ENCODE measurements around the gene MTM1. TPM values are rescaled to one million over a fixed set of nuclear protein-coding genes. Genes with fewer than 3 reads are reported as not detected.

Gene MTM1
- total RNA-seq = 6.6 and 12.4 TPM in 2 replicates

GRCh38 chrX:150568320-150569154, at the start of gene MTM1:
Gene MTM1, plus strand, starts transcription at chrX:150568621. Its CDS starts 23,994 bp downstream, at chrX:150592615.
- Histone ChIP-seq H3K27me3 (ENCODE audit: control insufficient read depth, insufficient read depth, low read length) (no peaks in the 10 kb centered on the region), H3K36me3 (ENCODE audit: control insufficient read depth, insufficient read depth, low read length) (no peaks in the 10 kb centered on the region), H3K4me3 (ENCODE audit: low read depth, low read length) (peak within 1 kb of the TSS; percentile 85)
- no peak for TF ChIP-seq CTCF (IDR thresholded peaks at IDR 0.05; ENCODE audit: insufficient read depth, low read length, poor library complexity, severe bottlenecking)
- DNase-seq (ENCODE audit: low read depth) = peak; percentile 82

GRCh38 chrX:150522494-150522893, 45.9 kb upstream of the MTM1 start:
- no peak for DNase-seq (ENCODE audit: low read depth)
- H3K36me3 ChIP-seq (ENCODE audit: control insufficient read depth, insufficient read depth, low read length) = no peaks in the 10 kb centered on the region
- no peak overlapping the region for H3K4me3 ChIP-seq (ENCODE audit: low read depth, low read length)
- no peak for TF ChIP-seq CTCF (IDR thresholded peaks at IDR 0.05; ENCODE audit: insufficient read depth, low read length, poor library complexity, severe bottlenecking)
- H3K27me3 ChIP-seq (ENCODE audit: control insufficient read depth, insufficient read depth, low read length) = no peaks in the 10 kb centered on the region

- no peak for TF ChIP-seq CTCF (IDR thresholded peaks at IDR 0.05; ENCODE audit: insufficient read depth, low read length, poor library complexity, severe bottlenecking)
- Histone ChIP-seq H3K36me3 (ENCODE audit: control insufficient read depth, insufficient read depth, low read length) (no peaks in the 10 kb centered on the region), H3K4me3 (ENCODE audit: low read depth, low read length) (no peak overlapping the region), H3K27me3 (ENCODE audit: control insufficient read depth, insufficient read depth, low read length) (no peaks in the 10 kb centered on the region)
- no peak for DNase-seq (ENCODE audit: low read depth)
Observed at GRCh38 chrX:150525061-150525919, 43.1 kb upstream of the MTM1 start.

GRCh38 chrX:150526692-150527091, 41.7 kb upstream of the MTM1 start:
- Histone ChIP-seq H3K36me3 (ENCODE audit: control insufficient read depth, insufficient read depth, low read length) (no peaks in the 10 kb centered on the region), H3K4me3 (ENCODE audit: low read depth, low read length) (no peak overlapping the region), H3K27me3 (ENCODE audit: control insufficient read depth, insufficient read depth, low read length) (no peaks in the 10 kb centered on the region)
- DNase-seq (ENCODE audit: low read depth) = no peak
- no peak for TF ChIP-seq CTCF (IDR thresholded peaks at IDR 0.05; ENCODE audit: insufficient read depth, low read length, poor library complexity, severe bottlenecking)

GRCh38 chrX:150527108-150527507, 41.3 kb upstream of the MTM1 start:
- Histone ChIP-seq H3K4me3 (ENCODE audit: low read depth, low read length) (no peak overlapping the region), H3K27me3 (ENCODE audit: control insufficient read depth, insufficient read depth, low read length) (no peaks in the 10 kb centered on the region), H3K36me3 (ENCODE audit: control insufficient read depth, insufficient read depth, low read length) (no peaks in the 10 kb centered on the region)
- TF ChIP-seq CTCF (IDR thresholded peaks at IDR 0.05; ENCODE audit: insufficient read depth, low read length, poor library complexity, severe bottlenecking) = no peak
- no peak for DNase-seq (ENCODE audit: low read depth)

Measured in kidney epithelial cell (primary cell).